Spleen (tissue), 7 donors: ENCODE measurements around the gene CCNB3.

Experiments
- CTCF ChIP-seq, 11 experiments: fragments of 200-600 bp in 7 of 11; fragments of 450-650 bp in 4 of 11; sonication (generic) in 4 of 11; IDR thresholded peaks in 8 of 11; conservative IDR thresholded peaks in 3 of 11; 1 replicate in 7 of 11; 2 replicates in 4 of 11; pipeline versions ENCODE4 v1.4.0 to v1.8.0; 2016 to 2021; ENCODE audit warnings: antibody characterized with exemption in 11 of 11, inconsistent platforms in 4 of 11, mild to moderate bottlenecking in 1 of 11
- POLR2A ChIP-seq, 3 donors: fragments of 450-650 bp; IDR thresholded peaks; one replicate each; pipeline ENCODE4 v1.5.1; 2017; ENCODE audit warnings: antibody characterized with exemption in 3 of 3, mild to moderate bottlenecking in 1 of 3
- POLR2AphosphoS5 ChIP-seq, 3 donors: sonication (generic); formaldehyde crosslinking; IDR thresholded peaks; one replicate each; pipeline ENCODE4 v1.5.1; 2017; ENCODE audit warnings: antibody characterized with exemption in 3 of 3
- donor health status: DM: no; HTN: no; CAD: no; lungs with moderate emphysema.
- donor health status: DM: no; HTN: no; CAD: no.
- donor health status: DM: no; HTN: no; CAD: no.

GRCh38 chrX:50202539-50202938 lies 2.0 kb upstream of the CCNB3 start:
- TF ChIP-seq CTCF (IDR thresholded peaks at IDR 0.05 in 8 of 11, conservative IDR thresholded peaks at IDR 0.05 in 3 of 11) (no peak), POLR2A (IDR thresholded peaks at IDR 0.05) (no peak), POLR2AphosphoS5 (IDR thresholded peaks at IDR 0.05) (no peak)
